GM12878 (cell line): ENCODE results near the gene MEGF11. TPM values are rescaled to one million over a fixed set of nuclear protein-coding genes. Genes with fewer than 3 reads are reported as not detected.

Experiments used
- ATAC-seq: fragments of 200-7000 bp; cut with Tn5 transposase; 3 replicates; pipeline ENCODE4 v1.9.1; 2020; ENCODE audit warnings: mild to moderate bottlenecking, moderate library complexity
- BruUV-seq: library from RNA; stranded (reverse); fragments of 400-500 nt; replicated peaks from 2 replicates; lab custom pipeline; 2021; lab: Mats Ljungman, UMichigan
- CTCF ChIA-PET: fragments of 300-600 bp; sonication (Branson Sonifier 250); formaldehyde crosslinking; extraction: SDS; loops from one replicate; lab custom pipeline; 2021; ENCODE audit warnings: inconsistent platforms; lab: Yijun Ruan, JAX
- POLR2A ChIA-PET: fragments of 350-600 bp; formaldehyde crosslinking; extraction: SDS; loops from one replicate; lab custom pipeline; 2021; ENCODE audit warnings: inconsistent platforms; lab: Charles Lee
- RAD21 ChIA-PET: fragments of 300-600 bp; sonication (Branson Sonifier 250); formaldehyde crosslinking; loops from one replicate; lab custom pipeline; 2023; ENCODE audit warnings: antibody characterized with exemption; ENCODE audit not compliant: unreplicated experiment; lab: Charles Lee
- SMC1A ChIA-PET: fragments of 300-600 bp; sonication (Branson Sonifier 250); formaldehyde crosslinking; loops from one replicate; lab custom pipeline; 2023; ENCODE audit not compliant: unreplicated experiment, uncharacterized antibody; lab: Charles Lee
- DNase-seq: peaks from one replicate; pipeline ENCODE4 v3.0.0-alpha.2; 2011; ENCODE audit warnings: low read depth, low spot score
- FAIRE-seq: peaks from 3 replicates; lab custom pipeline; 2011; peaks lifted over from hg19 to GRCh38; lab: Jason Lieb, UNC
- H2AFZ ChIP-seq: 2 replicates; pipeline ENCODE4 v1.6.0; 2011; ENCODE audit warnings: low read depth, low read length, control low read depth; ENCODE audit not compliant: control insufficient read depth
- H3K27ac ChIP-seq: 2 replicates; pipeline ENCODE4 v1.5.1; 2011; ENCODE audit warnings: control low read depth; ENCODE audit not compliant: control insufficient read depth, insufficient read depth
- H3K27me3 ChIP-seq, 2 experiments: replicated peaks in 1 of 2; 2 replicates each; pipeline versions ENCODE4 v1.6.0 to v1.6.1; 2011; ENCODE audit warnings: low read length in 1 of 2; ENCODE audit not compliant: control insufficient read depth in 2 of 2, insufficient read depth in 2 of 2
- H3K36me3 ChIP-seq, 2 experiments: 2 replicates each; pipeline ENCODE4 v1.5.1; 2011; ENCODE audit warnings: low read length in 1 of 2; ENCODE audit not compliant: control insufficient read depth in 2 of 2, insufficient read depth in 2 of 2
- H3K4me1 ChIP-seq: 2 replicates; pipeline ENCODE4 v1.6.1; 2011; ENCODE audit warnings: mild to moderate bottlenecking, low read length, moderate library complexity, mixed read lengths; ENCODE audit not compliant: control insufficient read depth, insufficient read depth
- H3K4me2 ChIP-seq: 2 replicates; pipeline ENCODE4 v1.6.0; 2011; ENCODE audit warnings: control low read depth; ENCODE audit not compliant: control insufficient read depth, insufficient read depth
- H3K4me3 ChIP-seq: fragments of 200-600 bp; sonication (generic); 2 replicates; pipeline ENCODE4 v1.5.1; 2016
- H3K79me2 ChIP-seq: 2 replicates; pipeline ENCODE4 v1.6.0; 2011; ENCODE audit warnings: low read length; ENCODE audit not compliant: control insufficient read depth, insufficient read depth
- H3K9ac ChIP-seq: 2 replicates; pipeline ENCODE4 v1.8.0; 2011; ENCODE audit warnings: low read length, control low read depth, mixed read lengths; ENCODE audit not compliant: control insufficient read depth, insufficient read depth
- H3K9me3 ChIP-seq: replicated peaks from 3 replicates; pipeline ENCODE4 v1.5.1; 2011; ENCODE audit warnings: mild to moderate bottlenecking, low read length; ENCODE audit not compliant: control insufficient read depth, insufficient read depth
- H4K20me1 ChIP-seq: 2 replicates; pipeline ENCODE4 v1.6.0; 2011; ENCODE audit not compliant: control insufficient read depth, insufficient read depth
- CBX5 ChIP-seq: sonication (generic); IDR thresholded peaks from 2 replicates; pipeline ENCODE4 v1.6.1; 2016; ENCODE audit warnings: low read depth, moderate library complexity, mild to moderate bottlenecking, inconsistent platforms
- CHD2 ChIP-seq: IDR thresholded peaks from 2 replicates; pipeline ENCODE4 v1.6.1; 2011; ENCODE audit warnings: low read depth, low read length, improper control_type of control experiment, borderline replicate concordance
- E4F1 ChIP-seq: fragments of 450-650 bp; IDR thresholded peaks from 2 replicates; pipeline ENCODE4 v1.6.1; 2018; ENCODE audit warnings: borderline replicate concordance, mild to moderate bottlenecking; ENCODE audit not compliant: partially characterized antibody
- ETV6 ChIP-seq, 2 experiments: fragments of 450-650 bp in 1 of 2; IDR thresholded peaks in 1 of 2; conservative IDR thresholded peaks in 1 of 2; 2 replicates each; pipeline ENCODE4 v1.6.1; 2014; ENCODE audit warnings: antibody characterized with exemption in 1 of 2, borderline replicate concordance in 1 of 2, low read depth in 1 of 2, mild to moderate bottlenecking in 1 of 2, moderate library complexity in 1 of 2
- GATAD2B ChIP-seq: fragments of 450-650 bp; conservative IDR thresholded peaks from 2 replicates; pipeline ENCODE4 v1.6.1; 2017; ENCODE audit warnings: low read depth, mild to moderate bottlenecking, moderate library complexity
- MEF2B ChIP-seq: fragments of 450-650 bp; IDR thresholded peaks from 2 replicates; pipeline ENCODE4 v1.6.1; 2018; ENCODE audit warnings: mild to moderate bottlenecking, moderate library complexity; ENCODE audit not compliant: partially characterized antibody, poor library complexity, severe bottlenecking
- RAD21 ChIP-seq: IDR thresholded peaks from 2 replicates; pipeline ENCODE4 v1.6.1; 2011; ENCODE audit warnings: mild to moderate bottlenecking, low read depth, low read length, moderate library complexity; ENCODE audit not compliant: insufficient read depth
- SIN3A ChIP-seq: IDR thresholded peaks from 2 replicates; pipeline ENCODE4 v1.6.1; 2012; ENCODE audit warnings: low read depth, low read length, improper control_type of control experiment
- WRNIP1 ChIP-seq: IDR thresholded peaks from 2 replicates; pipeline ENCODE4 v1.6.1; 2011; ENCODE audit warnings: low read depth, low read length, improper control_type of control experiment, borderline replicate concordance
- YY1 ChIP-seq: IDR thresholded peaks from 2 replicates; pipeline ENCODE4 v1.6.1; 2011; ENCODE audit warnings: low read depth, mild to moderate bottlenecking, low read length
- WGBS: methylation state at CpG from one replicate; pipeline ENCODE4 v1.1.6; 2016; ENCODE audit warnings: low lambda C conversion rate; ENCODE audit not compliant: insufficient replicate concordance, insufficient coverage; ENCODE audit errors: missing lambda C conversion rate; 5-methylcytosine and 5-hydroxymethylcytosine counted together
- in situ Hi-C: fragments of 300-500 bp; cut with MboI; formaldehyde crosslinking; loops from 9 replicates; pipeline ENCODE4 v1.14.3; 2018; ENCODE audit warnings: mixed read lengths
- intact Hi-C: fragments of 100-400 bp; cut with micrococcal nuclease; formaldehyde crosslinking; loops from one replicate; pipeline ENCODE4 v1.14.2; 2022; ENCODE audit not compliant: unreplicated experiment
- polyA plus RNA-seq, 11 experiments: library from polyadenylated mRNA; depleted of rRNA in 4 of 11; unstranded in 6 of 11; stranded (reverse) in 5 of 11; fragments of >200 nt; fragmentation: Nextera tagmentation in 4 of 11; fragmentation: Illumina TruSeq in 1 of 11; extraction: Ambion mirVana in 4 of 11; extraction: Trizol in 1 of 11; gene quantifications; 1 replicate in 1 of 11; 2 replicates in 10 of 11; pipeline versions ENCODE4 v1.2.1 to v1.2.3, GENCODE V29; 2011 to 2016; ENCODE audit warnings: inconsistent platforms in 2 of 11, missing spikeins in 2 of 11, low read depth in 1 of 11
- total RNA-seq, 4 experiments: library from RNA; depleted of rRNA in 3 of 4; stranded (reverse); fragments of >200 nt in 3 of 4; fragmentation: Illumina TruSeq in 1 of 4; extraction: Trizol in 1 of 4; gene quantifications; 2 replicates each; pipeline versions ENCODE4 v1.2.1 to v1.2.3, GENCODE V29; 2013 to 2021

MEGF11 gene
- total and polyA plus RNA-seq, 10 of the 15 experiments (the other 5 are each of a cell fraction or from before 2014, with no cell fraction given) = 0.03 to 1.7 (median 0.49) TPM

GRCh38 chr15:65913631-65914199, 339.8 kb downstream of the MEGF11 start (continued):
- TF ChIP-seq WRNIP1 (no peak), SIN3A (no peak), E4F1 (no peak)

DNA sequence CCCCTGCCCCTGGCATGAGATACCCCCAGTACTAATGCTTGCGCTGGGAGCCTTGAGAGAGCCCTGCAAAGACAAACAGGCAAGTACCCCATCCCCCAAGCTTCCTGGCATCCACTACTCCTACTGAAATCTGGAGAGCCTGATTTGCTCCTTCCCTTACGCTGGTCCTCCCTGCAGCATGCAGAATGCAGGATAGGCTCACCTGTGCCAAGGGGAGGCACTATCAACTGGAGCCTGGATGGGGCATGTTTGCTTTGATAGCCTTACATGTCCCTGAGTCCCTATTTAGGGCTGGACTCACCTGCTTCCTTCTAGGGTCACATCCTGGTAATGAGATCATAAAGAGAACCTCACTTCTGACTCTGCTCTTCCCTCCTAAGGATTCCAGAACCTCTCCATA, 341.3 kb downstream of the MEGF11 start:
- DNase-seq (no peak), ATAC-seq (no peak), FAIRE-seq (no peak)
- Histone ChIP-seq H3K27me3 (no peaks in the 10 kb centered on the region), H3K4me3 (no peak overlapping the region), H3K9ac (no peak overlapping the region), H2AFZ (no peak overlapping the region), H3K4me2 (no peak overlapping the region), H3K27ac (no peak overlapping the region), H3K36me3 (peaks cover 3 to 8% of the 10 kb centered on the region in 2 experiments), H3K4me1 (peaks cover 23% of the 10 kb centered on the region), H4K20me1 (no peaks in the 10 kb centered on the region), H3K9me3 (no peaks in the 10 kb centered on the region), H3K79me2 (no peaks in the 10 kb centered on the region)
- TF ChIP-seq ETV6 (conservative IDR thresholded peaks at IDR 0.05 in 1 of 2, IDR thresholded peaks at IDR 0.05 in 1 of 2; ENCODE audit: borderline replicate concordance in 1 of 2, low read depth in 1 of 2) = no peak
- no peak for TF ChIP-seq E4F1
- no peak for TF ChIP-seq MEF2B
- TF ChIP-seq YY1 = no peak
- no peak for TF ChIP-seq CBX5
- TF ChIP-seq RAD21 = no peak
- TF ChIP-seq GATAD2B = no peak
- no peak for TF ChIP-seq CHD2
- ChIA-PET RAD21 (interaction anchor here (1.3 to 1.7 kb wide), 3 partner anchors 9 to 173 kb away, joined by 3 to 7 read pairs (median 7); no protein-coding TSS in a partner anchor), CTCF (no interaction called here), POLR2A (interaction anchor here (1.2 kb wide), 1 partner anchor 8 kb away, joined by 6 read pairs; no protein-coding TSS in a partner anchor), SMC1A (interaction anchor here (1.1 to 1.6 kb wide), 2 partner anchors 9 to 35 kb away, joined by 3 to 7 read pairs; no protein-coding TSS in a partner anchor)
- no TSS peak for BruUV-seq
- WGBS = 97% methylated on average over 2 of the region's 2 CpGs
- intact Hi-C loops = no loop called here
- in situ Hi-C loops = no loop called here
